ENCODE results near the gene FLOT1.

DNA sequence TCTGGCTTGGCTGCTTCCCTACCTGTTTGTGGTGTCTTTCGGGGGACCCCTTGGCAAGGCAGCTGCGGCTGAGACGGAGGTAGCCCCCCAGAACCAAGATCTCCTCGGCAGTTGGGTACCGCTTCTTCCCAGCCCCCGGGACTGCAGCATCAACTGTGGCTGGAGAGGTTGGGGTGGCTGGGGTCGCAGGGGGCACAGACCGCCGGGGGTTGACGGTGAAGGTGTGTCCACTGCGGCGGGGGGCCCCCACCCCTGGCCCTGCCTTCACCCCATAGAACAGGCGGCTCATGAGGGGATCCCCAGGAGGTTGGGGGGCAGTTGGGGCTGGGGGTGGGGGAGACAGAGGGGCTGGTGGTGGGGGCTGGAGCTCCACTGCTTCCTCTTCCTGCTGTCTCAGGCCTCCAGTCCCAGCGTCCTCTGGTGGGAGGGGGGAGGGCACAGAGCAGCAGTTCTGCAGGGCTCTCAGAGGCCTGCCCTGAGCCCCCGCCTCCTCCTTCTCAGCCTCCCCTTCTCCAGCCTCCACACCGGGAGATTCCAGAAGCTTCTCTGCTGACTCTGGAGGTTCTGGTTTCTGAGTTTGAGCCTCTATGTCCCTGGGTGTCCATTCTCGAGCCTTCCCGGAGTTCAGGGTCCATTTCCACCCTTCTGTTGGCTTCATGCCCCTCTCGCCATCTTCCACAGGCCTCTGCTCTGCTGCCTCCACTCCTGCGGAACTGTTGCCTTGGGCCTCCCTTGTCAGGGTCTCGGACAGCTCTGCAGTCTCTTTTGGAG, 57.9 kb downstream of the FLOT1 start:
- TF ChIP-seq, protein P1, sequence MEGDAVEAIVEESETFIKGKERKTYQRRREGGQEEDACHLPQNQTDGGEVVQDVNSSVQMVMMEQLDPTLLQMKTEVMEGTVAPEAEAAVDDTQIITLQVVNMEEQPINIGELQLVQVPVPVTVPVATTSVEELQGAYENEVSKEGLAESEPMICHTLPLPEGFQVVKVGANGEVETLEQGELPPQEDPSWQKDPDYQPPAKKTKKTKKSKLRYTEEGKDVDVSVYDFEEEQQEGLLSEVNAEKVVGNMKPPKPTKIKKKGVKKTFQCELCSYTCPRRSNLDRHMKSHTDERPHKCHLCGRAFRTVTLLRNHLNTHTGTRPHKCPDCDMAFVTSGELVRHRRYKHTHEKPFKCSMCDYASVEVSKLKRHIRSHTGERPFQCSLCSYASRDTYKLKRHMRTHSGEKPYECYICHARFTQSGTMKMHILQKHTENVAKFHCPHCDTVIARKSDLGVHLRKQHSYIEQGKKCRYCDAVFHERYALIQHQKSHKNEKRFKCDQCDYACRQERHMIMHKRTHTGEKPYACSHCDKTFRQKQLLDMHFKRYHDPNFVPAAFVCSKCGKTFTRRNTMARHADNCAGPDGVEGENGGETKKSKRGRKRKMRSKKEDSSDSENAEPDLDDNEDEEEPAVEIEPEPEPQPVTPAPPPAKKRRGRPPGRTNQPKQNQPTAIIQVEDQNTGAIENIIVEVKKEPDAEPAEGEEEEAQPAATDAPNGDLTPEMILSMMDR (conservative IDR thresholded peaks at IDR 0.05; ENCODE audit: low read depth, low read length): no peak
- TF ChIP-seq EZH2 (IDR thresholded peaks at IDR 0.05; ENCODE audit: borderline replicate concordance, low read depth, low read length, poor library complexity, severe bottlenecking): no peak
